ENCODE results near the gene MAP2.

GRCh38 chr2:209574515-209574914 is 150.7 kb downstream of the MAP2 start:
- TF ChIP-seq CTCF (IDR thresholded peaks at IDR 0.05 in 2 of 3, conservative IDR thresholded peaks at IDR 0.05 in 1 of 3; ENCODE audit: borderline replicate concordance in 1 of 3, insufficient read depth in 1 of 3, low read depth in 2 of 3, low read length in 2 of 3) (no peak), EGR1 (IDR thresholded peaks at IDR 0.05; ENCODE audit: low read depth) (no peak), POLR2A (IDR thresholded peaks at IDR 0.05; ENCODE audit: borderline replicate concordance, extremely low read depth, insufficient read depth, insufficient read length) (no peak), EZH2 (IDR thresholded peaks at IDR 0.05) (no peak), EZH2phosphoT487 (IDR thresholded peaks at IDR 0.05; ENCODE audit: borderline replicate concordance) (no peak), POLR2AphosphoS5 (IDR thresholded peaks at IDR 0.05; ENCODE audit: low read depth, low read length) (no peak), MAX (IDR thresholded peaks at IDR 0.05) (no peak), JUND (IDR thresholded peaks at IDR 0.05) (no peak), SIN3A (IDR thresholded peaks at IDR 0.05; ENCODE audit: low read depth) (no peak), SRF (IDR thresholded peaks at IDR 0.05; ENCODE audit: low read depth) (no peak), CBX3 (IDR thresholded peaks at IDR 0.05; ENCODE audit: low read depth) (no peak), RAD21 (IDR thresholded peaks at IDR 0.05; ENCODE audit: low read depth) (no peak)
